HG03095 (cell line): ENCODE results near the gene PDLIM7.

Experiments
- ATAC-seq: cut with Tn5 transposase; IDR thresholded peaks from one replicate; pipeline ENCODE4 v1.9.1; 2021; ENCODE audit warnings: moderate library complexity; ENCODE audit not compliant: unreplicated experiment

The PDLIM7 gene

GRCh38 chr5:177508221-177508611, 10.8 kb upstream of the PDLIM7 start:
- no peak for ATAC-seq

GRCh38 chr5:177507596-177508220, 10.3 kb upstream of the PDLIM7 start:
- ATAC-seq, result no peak

GRCh38 chr5:177507165-177507564, 9.8 kb upstream of the PDLIM7 start:
- ATAC-seq, result no peak

GRCh38 chr5:177505075-177505474, 7.7 kb upstream of the PDLIM7 start:
- ATAC-seq, result no peak

DNA sequence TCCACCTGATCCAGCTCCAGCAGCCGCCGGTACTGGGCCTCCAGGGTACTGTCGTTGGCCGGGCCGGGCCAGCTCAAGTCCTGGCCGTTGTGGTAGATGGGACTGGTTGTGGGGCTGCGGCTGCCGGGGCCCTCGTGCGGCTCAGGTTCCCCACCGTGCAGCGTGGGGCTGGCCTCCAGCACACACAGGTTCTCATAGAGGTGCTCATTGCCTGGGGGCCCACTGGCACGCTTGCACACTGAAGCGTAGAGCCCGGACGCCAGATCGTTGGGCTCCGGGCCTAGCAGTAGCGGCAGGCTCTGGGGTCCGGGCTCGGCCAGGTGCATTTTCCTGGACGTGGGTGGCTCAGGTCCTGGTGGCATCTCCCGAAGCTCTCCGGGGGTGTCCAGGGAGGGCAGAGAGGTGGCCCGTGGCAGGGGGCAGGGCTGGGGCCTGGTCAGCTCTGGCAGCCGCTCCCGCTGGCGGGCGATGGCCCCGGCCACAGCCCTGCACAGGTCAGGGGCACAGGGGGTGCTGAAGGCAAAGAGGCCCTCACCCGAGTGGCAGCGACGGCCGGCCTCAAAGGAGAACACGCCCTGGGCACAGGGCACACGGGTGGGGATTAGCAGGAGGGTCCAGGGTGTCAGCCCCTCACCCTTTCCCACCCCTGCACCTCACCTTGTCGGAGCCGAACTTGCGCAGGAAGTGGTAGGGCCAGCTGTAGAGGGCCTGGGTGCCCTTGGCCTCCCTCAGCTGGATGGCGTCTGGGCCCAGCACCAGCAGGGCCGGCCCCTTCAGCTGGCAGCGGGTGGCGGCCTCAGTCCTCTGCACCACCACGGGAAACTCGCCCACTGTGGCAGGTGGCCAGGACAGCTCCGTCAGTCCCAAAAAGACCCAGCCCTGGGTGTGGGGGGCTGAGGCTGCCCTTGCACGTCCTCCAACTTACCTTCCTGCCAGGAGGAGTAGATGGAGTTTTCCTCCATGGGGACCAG, 7.0 kb upstream of the PDLIM7 start:
- ATAC-seq, result no peak

DNA sequence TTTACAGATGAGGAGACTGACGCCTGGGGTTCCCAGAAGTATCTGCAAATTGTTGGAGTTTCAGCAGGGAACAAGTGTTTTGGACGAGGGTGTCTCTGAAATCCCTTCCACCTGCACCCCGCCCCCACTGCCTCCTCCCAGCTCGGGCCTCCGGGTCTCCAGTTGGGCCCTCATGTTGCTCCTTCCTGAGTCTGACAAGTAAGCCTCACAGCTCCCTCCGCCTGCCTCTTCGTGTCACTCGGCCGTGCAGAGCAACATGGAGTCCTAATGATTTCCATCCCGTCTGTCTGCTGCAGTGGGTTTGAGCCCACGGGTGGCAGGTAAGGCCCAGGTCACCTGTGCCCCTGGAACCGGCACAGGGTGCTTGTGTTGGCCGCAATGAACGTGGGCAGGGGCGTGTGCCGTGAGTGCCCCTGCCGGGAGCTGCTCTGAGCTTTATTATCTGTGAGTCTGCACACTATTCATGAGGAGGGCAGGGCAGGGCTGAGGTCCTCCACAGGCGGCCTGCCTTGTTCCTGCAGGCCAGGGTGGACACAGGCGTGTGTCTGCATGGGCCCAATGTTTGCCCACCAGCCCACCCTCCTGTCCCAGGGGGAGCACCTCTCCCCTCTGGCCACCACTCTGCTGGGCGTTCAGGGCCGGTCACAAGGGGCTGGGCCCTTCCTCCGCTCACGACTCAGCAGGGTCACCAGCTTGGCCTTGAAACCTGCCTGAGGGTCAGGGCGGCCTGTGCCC, 6.1 kb upstream of the PDLIM7 start:
- no peak for ATAC-seq

GRCh38 chr5:177502886-177503285, 5.5 kb upstream of the PDLIM7 start:
- ATAC-seq, result no peak

GRCh38 chr5:177501874-177502678, 4.7 kb upstream of the PDLIM7 start:
- no peak for ATAC-seq

- no peak for ATAC-seq
These were observed 3.5 kb upstream of the PDLIM7 start for GRCh38 chr5:177500685-177501522.

DNA sequence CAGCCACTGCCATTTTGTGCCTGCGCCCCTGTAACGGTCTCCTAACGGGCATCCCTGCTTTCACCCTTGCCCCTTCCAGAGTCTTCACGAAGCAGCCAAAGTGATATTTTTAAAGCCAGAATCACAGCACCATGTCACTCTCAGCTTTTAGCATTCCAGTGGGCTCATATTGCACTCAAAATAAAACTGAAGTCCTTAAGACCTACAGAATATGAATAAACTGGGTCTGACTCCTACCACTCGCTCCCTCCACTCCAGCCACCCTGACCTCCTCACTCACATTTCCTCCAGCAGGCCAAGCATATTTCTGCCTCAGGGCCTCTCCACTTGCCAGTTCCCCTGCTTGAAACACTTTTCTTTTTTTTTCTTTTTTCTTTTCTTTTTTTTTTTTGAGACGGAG, 2.4 kb upstream of the PDLIM7 start:
- no peak for ATAC-seq

DNA sequence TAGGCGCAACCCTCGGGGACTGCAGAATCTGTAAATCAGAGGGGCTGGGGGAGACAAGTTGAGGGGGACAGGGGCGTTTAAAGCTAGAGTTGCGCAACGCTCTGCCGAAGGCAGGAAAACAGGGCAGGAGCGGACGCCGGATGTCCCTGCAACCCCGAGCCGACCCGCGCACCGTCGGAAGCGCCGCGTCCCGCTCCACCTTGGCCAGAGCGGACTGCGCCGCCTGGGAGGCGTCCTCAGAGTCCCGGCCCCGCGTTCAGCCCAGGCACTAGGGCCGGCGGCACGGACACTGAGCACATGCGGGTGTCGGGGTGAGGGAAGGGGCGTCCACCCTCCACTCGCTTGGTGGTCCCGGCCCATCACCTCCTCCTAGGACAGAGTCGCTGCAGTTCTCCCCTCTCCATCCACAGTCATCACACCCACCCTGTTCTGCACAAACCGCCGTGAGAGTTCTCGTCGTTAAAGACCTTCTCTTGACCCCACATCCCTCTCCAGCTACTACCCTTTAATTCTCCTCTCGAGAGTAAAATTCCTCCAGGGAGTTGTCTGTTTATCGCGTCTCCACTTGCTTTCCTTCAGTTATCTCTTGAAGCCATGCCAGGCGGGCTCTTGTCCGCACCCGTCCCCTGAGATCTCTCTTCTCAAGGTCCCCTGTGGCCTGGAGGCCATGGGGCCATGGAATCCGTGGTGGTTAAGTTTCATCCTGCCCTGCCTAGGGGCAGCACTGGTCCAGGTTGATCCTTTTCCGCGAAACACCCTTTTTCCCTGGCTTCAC, 796 bp upstream of the PDLIM7 start:
- no peak for ATAC-seq

DNA sequence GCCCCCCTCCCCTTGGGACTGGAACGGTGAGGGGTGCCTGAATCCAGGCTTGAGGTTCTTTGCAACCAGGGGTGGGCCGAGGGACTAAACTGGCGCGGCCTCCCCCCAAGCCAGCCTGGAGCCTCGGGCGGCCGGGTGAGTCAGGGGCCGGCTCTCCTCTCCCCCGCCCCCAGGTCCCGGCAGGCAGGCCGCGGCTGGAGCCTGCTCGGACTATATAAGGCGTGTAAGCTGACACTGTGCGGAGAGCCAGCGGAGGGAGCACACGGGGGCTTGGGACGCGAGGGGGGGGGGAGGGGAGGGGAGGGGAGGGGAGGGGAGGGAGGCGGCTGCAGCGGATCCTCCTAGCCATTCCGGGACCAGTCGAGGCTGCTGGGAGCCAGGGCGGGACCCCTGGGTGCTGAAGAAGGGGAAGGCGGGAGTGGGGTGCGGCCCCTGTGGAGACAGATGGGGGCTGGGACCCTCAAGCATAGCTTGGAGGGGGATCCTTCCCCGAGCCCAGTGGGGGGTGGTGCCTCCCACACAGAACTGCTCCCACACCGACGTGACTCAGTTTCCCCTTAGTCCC, 595 bp downstream of the PDLIM7 start:
- no peak for ATAC-seq

GRCh38 chr5:177496070-177496726, 1.2 kb downstream of the PDLIM7 start:
- ATAC-seq, result no peak

DNA sequence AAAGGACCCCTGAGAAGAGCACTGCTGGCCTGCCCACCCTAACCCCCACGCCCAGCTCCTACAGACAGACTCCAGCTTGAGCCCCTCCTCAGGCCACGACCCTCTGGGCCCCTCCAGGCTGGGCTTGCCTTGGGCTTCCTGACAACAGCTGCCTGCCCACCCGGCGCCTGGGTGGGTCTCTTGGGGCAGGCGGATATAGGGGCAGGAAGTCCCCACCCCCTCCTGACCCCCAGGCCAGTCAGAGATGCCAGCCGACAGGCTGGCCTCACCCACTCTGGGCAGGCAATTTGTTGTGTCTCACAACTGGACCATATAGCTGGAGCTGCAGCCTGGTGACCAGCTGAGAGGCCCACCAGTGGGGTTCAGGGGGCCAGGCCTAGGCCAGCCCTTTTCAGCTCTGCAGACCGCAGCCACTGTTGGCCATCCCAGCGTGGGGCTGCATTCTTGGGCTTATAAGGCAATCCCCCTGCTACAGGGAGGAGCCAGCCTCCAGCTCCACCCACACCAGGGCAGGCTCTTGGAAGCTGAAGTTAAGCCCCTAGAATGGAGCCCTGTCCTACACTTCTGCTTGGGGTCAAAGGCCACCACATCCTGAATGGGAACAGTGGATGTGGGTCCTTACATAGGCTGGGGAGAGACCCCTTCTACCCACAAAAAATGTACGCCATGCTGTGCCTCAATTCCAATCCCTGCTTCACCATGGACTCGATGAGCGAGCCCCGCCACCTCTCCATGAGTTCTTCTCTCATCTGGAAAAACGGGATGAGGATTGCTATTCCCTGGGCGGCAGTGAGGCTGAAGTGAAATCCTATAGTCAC, 2.0 kb downstream of the PDLIM7 start:
- no peak for ATAC-seq

DNA sequence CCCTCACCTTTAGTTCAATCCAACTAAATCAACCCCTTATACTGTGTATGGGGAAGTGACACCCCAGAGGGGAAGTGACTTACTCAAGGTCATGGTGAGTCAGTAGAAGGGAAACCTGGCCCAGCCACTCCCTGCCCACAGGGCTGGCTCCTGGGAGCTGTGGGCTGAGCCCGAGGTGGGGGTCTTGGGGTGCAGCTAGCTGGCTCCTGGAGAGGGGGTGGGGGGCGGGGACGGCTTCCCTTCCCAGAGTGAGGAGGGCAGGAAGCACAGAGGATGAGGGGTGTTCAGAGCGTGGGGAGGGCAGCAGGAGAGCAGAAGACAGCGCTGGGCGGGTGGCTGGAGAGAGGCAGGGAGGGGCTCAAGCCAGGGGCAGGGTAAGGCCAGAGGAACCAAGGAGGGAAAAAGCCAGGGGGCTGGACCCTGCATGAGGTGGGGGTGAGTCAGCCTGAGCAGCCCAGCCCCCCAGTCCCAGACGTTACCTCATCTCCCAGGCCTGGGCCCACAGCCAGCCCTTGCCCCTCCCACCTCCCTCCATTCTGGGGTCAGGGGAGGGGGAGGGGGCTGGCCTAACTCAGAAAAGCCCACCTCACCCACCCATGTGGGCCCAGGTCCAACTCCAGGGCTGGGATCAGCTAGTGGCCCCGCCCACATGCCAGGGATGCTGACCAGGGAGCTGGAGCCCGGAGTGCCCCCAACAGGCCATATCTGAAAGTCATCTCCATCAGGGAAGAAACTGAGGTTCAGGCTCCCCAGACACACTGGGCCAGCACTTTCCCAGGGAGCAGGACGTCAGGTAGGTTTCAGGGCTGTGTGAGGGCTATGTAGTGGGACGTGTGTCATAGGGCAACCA, 2.8 kb downstream of the PDLIM7 start:
- ATAC-seq, result no peak

- no peak for ATAC-seq
These were observed 3.5 kb downstream of the PDLIM7 start for GRCh38 chr5:177493795-177494345.
